ENCODE data around the gene ITSN1.

The ITSN1 gene

GRCh38 chr21:33733601-33734000, 91.3 kb downstream of the ITSN1 start:
- no peak for DNase-seq

GRCh38 chr21:33734291-33734690, 92.0 kb downstream of the ITSN1 start:
- no peak for DNase-seq

- DNase-seq, result no peak
Measured at GRCh38 chr21:33734818-33735217, 92.5 kb downstream of the ITSN1 start.

GRCh38 chr21:33736569-33736968, 94.3 kb downstream of the ITSN1 start:
- DNase-seq, result no peak

GRCh38 chr21:33739701-33740100, 97.4 kb downstream of the ITSN1 start:
- DNase-seq, result no peak

GRCh38 chr21:33747420-33747819, 105.1 kb downstream of the ITSN1 start:
- no peak for DNase-seq

- DNase-seq, result no peak
Measured at GRCh38 chr21:33748903-33749302, 106.6 kb downstream of the ITSN1 start.

GRCh38 chr21:33750017-33750416, 107.7 kb downstream of the ITSN1 start:
- no peak for DNase-seq

GRCh38 chr21:33751120-33751519, 108.8 kb downstream of the ITSN1 start:
- no peak for DNase-seq

GRCh38 chr21:33751533-33751932, 109.2 kb downstream of the ITSN1 start:
- DNase-seq, result no peak

GRCh38 chr21:33752260-33752659, 110.0 kb downstream of the ITSN1 start:
- no peak for DNase-seq

- no peak for DNase-seq
Measured at GRCh38 chr21:33753886-33754285, 111.6 kb downstream of the ITSN1 start.

GRCh38 chr21:33754481-33754880, 112.2 kb downstream of the ITSN1 start:
- DNase-seq, result no peak

- DNase-seq, result no peak
Measured at GRCh38 chr21:33755354-33755753, 113.1 kb downstream of the ITSN1 start.

GRCh38 chr21:33760641-33761440, 118.5 kb downstream of the ITSN1 start:
- no peak for DNase-seq

GRCh38 chr21:33761441-33762036, 119.2 kb downstream of the ITSN1 start:
- DNase-seq, result no peak

- no peak for DNase-seq
Measured at GRCh38 chr21:33762803-33763581, 120.7 kb downstream of the ITSN1 start.

GRCh38 chr21:33763582-33763899, 121.2 kb downstream of the ITSN1 start:
- no peak for DNase-seq

- DNase-seq, result no peak
Measured at GRCh38 chr21:33767236-33767635, 124.9 kb downstream of the ITSN1 start.

GRCh38 chr21:33767960-33768359, 125.7 kb downstream of the ITSN1 start:
- DNase-seq, result no peak

- no peak for DNase-seq
Measured at GRCh38 chr21:33769057-33769456, 126.8 kb downstream of the ITSN1 start.

- DNase-seq, result no peak
Measured at GRCh38 chr21:33770542-33770941, 128.2 kb downstream of the ITSN1 start.

GRCh38 chr21:33771976-33772375, 129.7 kb downstream of the ITSN1 start:
- no peak for DNase-seq

GRCh38 chr21:33774551-33774950, 132.2 kb downstream of the ITSN1 start:
- DNase-seq, result no peak

Measured in activated CD4-positive, CD25-positive, alpha-beta regulatory T cell (primary cell).